GM20431 (cell line): ENCODE results near the gene DNAJB2.

Experiments used
- in situ Hi-C: fragments of 300-500 bp; cut with MseI, MboI; formaldehyde crosslinking; loops from one replicate; pipeline ENCODE4 v1.15.0; 2020; ENCODE audit warnings: low sequenced_read_pairs; ENCODE audit not compliant: unreplicated experiment

Gene DNAJB2

GRCh38 chr2:219332542-219332941 lies 53.4 kb downstream of the DNAJB2 start, which contains the start of gene RESP18:
Gene RESP18, minus strand, starts transcription at chr2:219332744.
- in situ Hi-C loops = no loop called here

GRCh38 chr2:219334076-219334475 lies 54.9 kb downstream of the DNAJB2 start:
- in situ Hi-C loops = no loop called here

GRCh38 chr2:219335373-219335786 lies 56.2 kb downstream of the DNAJB2 start:
- in situ Hi-C loops = no loop called here
